Immature natural killer cell (primary cell): ENCODE results near the gene C16orf74. TPM values are rescaled to one million over a fixed set of nuclear protein-coding genes. Genes with fewer than 3 reads are reported as not detected.
A peak's percentile ranks its signal among the peaks of the same experiment; 100 is the strongest.

Source experiments
- DNase-seq, 3 donors: peaks; one replicate each; pipeline ENCODE4 v3.0.0; 2022; ENCODE audit warnings: mixed read lengths in 1 of 3
- H3K27ac Mint-ChIP-seq, 6 donors: one replicate each; pipeline ENCODE4 v1.8.0; 2020; ENCODE audit warnings: mixed read lengths in 6 of 6, mild to moderate bottlenecking in 5 of 6, inconsistent platforms in 4 of 6, moderate library complexity in 3 of 6
- H3K27me3 Mint-ChIP-seq, 3 donors: one replicate each; pipeline ENCODE4 v1.8.0; 2020 to 2021; ENCODE audit warnings: low read depth in 3 of 3, mild to moderate bottlenecking in 3 of 3, mixed read lengths in 3 of 3, moderate library complexity in 3 of 3, inconsistent platforms in 1 of 3
- H3K36me3 Mint-ChIP-seq, 3 donors: one replicate each; pipeline ENCODE4 v1.8.0; 2020; ENCODE audit warnings: mixed read lengths in 3 of 3, inconsistent platforms in 2 of 3, mild to moderate bottlenecking in 2 of 3
- H3K4me1 Mint-ChIP-seq, 2 donors: one replicate each; pipeline ENCODE4 v1.8.0; 2020; ENCODE audit warnings: inconsistent platforms in 2 of 2, mild to moderate bottlenecking in 2 of 2, mixed read lengths in 2 of 2, moderate library complexity in 1 of 2
- H3K4me3 Mint-ChIP-seq, 5 donors: one replicate each; pipeline ENCODE4 v1.8.0; 2020; ENCODE audit warnings: mild to moderate bottlenecking in 5 of 5, mixed read lengths in 5 of 5, inconsistent platforms in 3 of 5, moderate library complexity in 3 of 5
- H3K9me3 Mint-ChIP-seq, 6 donors: one replicate each; pipeline ENCODE4 v1.8.0; 2020; ENCODE audit warnings: mild to moderate bottlenecking in 6 of 6, mixed read lengths in 6 of 6, inconsistent platforms in 4 of 6, moderate library complexity in 3 of 6
- polyA plus RNA-seq, 3 donors: library from polyadenylated mRNA; unstranded; fragments of 300-500 nt; fragmentation: Illumina TruSeq; gene quantifications; one replicate each; pipeline ENCODE4 v1.2.3, GENCODE V29; 2021

C16orf74 gene
- polyA plus RNA-seq, 3 donors from 2014 or later, result 5.0 to 9.0 (median 7.4) TPM

DNA sequence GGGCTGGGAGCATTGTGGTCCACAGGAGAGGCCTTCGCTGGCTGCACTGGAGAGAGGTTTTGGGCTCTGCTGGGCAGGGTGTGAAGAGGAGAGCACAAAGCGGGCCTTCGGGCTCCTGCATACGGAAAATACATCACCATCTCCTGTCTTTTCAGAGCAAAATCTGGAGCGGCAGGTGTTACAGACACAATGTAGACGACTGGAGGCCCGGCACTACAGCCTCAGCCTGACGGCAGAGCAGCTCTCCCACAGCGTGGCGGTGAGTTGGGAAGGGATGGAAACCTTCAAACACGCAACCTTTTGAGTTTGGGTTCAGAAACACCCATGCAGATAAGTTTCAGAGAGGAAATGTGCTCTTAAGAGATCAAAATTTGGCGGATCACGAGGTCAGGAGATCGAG lies 80.1 kb downstream of the C16orf74 start:
- Mint-ChIP-seq H3K9me3 (no peaks in the 10 kb centered on the region), H3K4me1 (no peaks in the 10 kb centered on the region), H3K27me3 (peaks cover 2 to 11% (median 6%) of the 10 kb centered on the region in 3 donors), H3K36me3 (peaks cover 16 to 62% (median 33%) of the 10 kb centered on the region in 3 donors), H3K27ac (peak overlapping the region in 2 of 6 donors; percentile 43 to 60), H3K4me3 (no peak overlapping the region)
- no peak for DNase-seq

DNA sequence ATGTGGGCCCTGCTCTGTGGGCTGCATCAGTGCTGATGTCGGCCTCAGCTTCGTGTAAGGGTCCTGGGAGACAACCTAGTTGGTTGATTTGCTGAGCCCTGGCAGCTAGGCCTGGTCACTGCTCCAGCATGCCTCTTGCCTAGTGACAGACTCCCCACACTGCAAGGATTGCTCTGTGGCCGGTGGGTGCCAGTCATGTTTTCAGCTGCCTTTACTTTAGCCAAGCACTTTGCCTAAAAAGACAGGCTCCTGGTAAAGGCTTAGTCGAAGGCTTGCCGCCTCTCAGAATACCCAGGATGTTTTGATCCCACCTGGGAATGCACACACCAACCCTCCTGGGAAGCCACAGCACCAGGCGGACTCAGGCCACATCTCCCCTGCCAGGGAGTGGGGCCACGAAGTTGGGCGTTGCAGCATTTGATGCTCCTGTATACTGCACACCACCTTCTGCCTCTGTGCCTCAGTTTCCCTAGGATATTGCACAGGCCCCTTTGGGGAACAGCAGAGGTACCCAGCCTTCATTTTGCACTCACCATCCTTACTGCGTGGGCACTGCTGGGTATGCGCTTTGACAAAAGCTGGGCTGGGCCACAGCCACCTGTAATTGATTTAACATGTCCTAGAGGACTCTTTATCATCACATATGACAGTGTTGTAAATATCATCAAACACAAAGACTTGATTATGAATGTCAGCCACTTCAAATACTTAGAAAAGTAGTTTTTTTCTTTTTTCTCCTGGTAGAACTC lies 82.0 kb downstream of the C16orf74 start:
- H3K27ac Mint-ChIP-seq, result no peak overlapping the region
- H3K9me3 Mint-ChIP-seq, result no peaks in the 10 kb centered on the region
- peaks cover 2 to 12% (median 11%) of the 10 kb centered on the region in 3 donors for H3K27me3 Mint-ChIP-seq
- H3K4me3 Mint-ChIP-seq, result no peak overlapping the region
- DNase-seq, result no peak
- peaks cover 18 to 59% (median 32%) of the 10 kb centered on the region in 3 donors for H3K36me3 Mint-ChIP-seq
- no peaks in the 10 kb centered on the region for H3K4me1 Mint-ChIP-seq

DNA sequence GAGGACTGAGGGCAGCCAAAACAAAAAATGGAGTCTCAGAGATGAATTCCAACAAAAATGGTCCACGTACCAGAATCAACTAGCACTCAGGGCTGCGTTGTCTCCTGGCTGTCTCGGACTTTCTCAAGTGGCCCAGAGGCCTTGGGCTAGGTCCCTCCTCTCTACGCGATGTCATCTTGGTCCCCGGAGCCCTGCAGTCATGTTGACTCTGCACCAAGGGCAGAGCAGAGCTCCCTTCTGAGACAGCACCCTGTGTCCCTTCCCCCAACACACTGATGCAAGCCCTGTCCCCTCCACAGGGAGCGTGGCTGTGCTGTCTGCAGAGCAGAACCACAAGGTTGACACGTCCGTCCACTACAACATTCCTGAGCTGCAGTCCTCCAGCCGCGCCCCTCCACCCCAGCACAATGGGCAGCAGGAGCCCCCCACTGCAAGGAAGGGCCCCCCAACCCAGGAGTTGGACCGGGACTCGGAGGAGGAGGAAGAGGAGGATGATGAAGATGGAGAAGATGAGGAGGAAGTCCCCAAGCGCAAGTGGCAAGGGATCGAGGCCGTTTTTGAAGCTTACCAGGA lies 83.0 kb downstream of the C16orf74 start:
- Mint-ChIP-seq H3K4me1 (no peaks in the 10 kb centered on the region), H3K9me3 (no peaks in the 10 kb centered on the region), H3K27ac (peak overlapping the region in 2 of 6 donors; percentile 43 to 58), H3K4me3 (no peak overlapping the region), H3K27me3 (peaks cover 2 to 12% (median 11%) of the 10 kb centered on the region in 3 donors), H3K36me3 (peaks cover 18 to 63% (median 32%) of the 10 kb centered on the region in 3 donors)
- no peak for DNase-seq

DNA sequence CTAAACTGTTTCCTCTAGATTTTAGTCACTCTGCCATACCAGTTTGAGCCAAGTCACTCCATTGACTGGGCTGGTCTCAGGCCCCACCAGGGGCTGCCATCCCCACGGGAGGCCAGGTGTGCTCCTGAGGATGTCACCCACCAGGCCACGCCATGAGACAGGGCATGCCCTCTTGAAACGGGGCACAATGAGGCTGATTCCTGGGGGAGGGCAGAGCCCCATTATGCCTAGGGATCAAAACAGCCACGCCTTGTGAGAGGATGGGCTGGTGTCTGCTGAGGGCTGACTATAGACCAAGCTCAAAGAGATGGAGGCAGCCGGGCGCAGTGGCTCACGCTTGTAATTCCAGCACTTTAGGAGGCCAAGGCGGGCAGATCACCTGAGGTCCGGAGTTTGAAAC lies 83.6 kb downstream of the C16orf74 start:
- H3K27ac Mint-ChIP-seq, result peak overlapping the region in 1 of 6 donors; percentile 58
- peaks cover 18 to 61% (median 32%) of the 10 kb centered on the region in 3 donors for H3K36me3 Mint-ChIP-seq
- H3K27me3 Mint-ChIP-seq, result peaks cover 0 to 14% (median 11%) of the 10 kb centered on the region in 3 donors
- no peak for DNase-seq
- no peaks in the 10 kb centered on the region for H3K9me3 Mint-ChIP-seq
- no peaks in the 10 kb centered on the region for H3K4me1 Mint-ChIP-seq
- no peak overlapping the region for H3K4me3 Mint-ChIP-seq

DNA sequence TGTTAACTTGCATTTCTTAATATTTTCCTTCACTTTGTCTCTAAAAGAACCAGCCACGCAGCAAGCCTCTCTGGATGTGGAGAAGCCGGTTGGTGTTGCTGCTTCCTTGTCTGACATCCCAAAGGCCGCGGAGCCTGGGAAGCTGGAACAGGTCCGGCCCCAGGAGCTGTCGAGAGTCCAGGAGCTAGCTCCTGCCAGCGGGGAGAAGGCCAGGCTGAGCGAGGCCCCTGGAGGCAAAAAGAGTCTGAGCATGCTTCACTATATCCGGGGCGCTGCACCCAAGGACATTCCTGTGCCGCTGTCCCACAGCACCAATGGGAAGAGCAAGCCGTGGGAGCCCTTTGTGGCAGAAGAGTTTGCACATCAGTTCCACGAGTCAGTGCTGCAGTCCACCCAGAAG lies 85.0 kb downstream of the C16orf74 start:
- Mint-ChIP-seq H3K27me3 (peaks cover 0 to 11% (median 9%) of the 10 kb centered on the region in 3 donors), H3K27ac (peak overlapping the region in 3 of 6 donors; percentile 30 to 67 (median 34)), H3K4me1 (no peaks in the 10 kb centered on the region), H3K36me3 (peaks cover 15 to 57% (median 28%) of the 10 kb centered on the region in 3 donors), H3K4me3 (no peak overlapping the region), H3K9me3 (no peaks in the 10 kb centered on the region)
- no peak for DNase-seq

DNA sequence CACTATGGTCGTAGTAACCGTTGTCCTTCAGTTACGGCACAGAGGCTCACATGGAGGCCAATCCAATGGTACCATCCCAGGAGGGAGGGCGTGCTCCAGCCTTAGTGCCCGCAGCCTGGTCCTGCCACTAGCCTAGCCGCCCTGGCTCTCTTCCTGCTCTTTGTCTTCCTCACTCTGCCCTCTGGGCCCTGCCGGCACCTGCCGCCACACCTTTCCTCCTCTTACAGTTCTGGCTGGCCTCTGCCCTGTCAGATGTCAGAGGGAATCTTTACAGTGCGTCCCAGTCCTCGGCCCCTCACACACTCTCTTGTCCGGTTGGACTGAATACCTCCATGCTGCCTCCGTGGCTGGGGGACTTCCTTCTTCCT lies 85.5 kb downstream of the C16orf74 start:
- Mint-ChIP-seq H3K27me3 (peaks cover 0 to 11% (median 7%) of the 10 kb centered on the region in 3 donors), H3K36me3 (peaks cover 14 to 51% (median 25%) of the 10 kb centered on the region in 3 donors), H3K4me1 (no peaks in the 10 kb centered on the region), H3K27ac (peak overlapping the region in 3 of 6 donors; percentile 30 to 51 (median 37)), H3K4me3 (no peak overlapping the region), H3K9me3 (no peaks in the 10 kb centered on the region)
- no peak for DNase-seq

DNA sequence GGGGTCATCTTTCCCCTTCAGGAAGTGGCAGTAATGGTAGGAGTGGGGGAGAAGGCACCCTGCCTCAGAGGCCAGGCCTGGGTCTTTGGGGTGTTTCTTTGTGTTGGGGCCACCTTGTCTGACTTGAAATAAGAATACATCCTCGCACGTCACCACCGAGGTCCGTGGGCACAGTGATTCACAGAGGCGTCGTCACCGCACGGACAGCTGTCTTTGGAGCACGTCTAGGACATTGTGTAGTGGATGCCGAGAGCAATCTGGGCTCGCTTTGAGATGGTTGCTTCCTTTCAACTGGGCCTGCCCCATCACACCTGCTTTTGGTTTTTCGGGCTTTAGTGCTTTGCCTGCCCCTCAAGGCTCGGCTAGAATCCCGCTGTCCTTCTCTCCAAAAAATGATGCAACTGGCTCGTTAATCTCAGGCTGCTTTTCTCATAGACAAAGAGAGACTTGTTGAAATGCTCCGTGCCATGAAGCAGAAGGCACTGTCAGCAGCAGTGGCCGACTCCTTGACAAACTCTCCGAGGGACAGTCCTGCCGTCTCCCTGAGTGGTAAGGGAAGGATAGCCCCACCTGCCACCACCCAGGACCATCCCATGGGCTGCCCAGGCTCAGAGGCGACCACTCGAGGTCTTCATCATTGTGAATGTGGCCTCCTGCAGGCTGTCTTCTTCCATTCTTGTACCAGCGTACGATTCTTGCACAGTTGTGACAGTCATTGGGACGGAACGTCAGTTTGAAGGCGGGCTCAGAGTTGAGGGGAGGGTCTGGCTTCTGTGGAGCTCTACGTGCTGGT lies 86.1 kb downstream of the C16orf74 start:
- Mint-ChIP-seq H3K27ac (peak overlapping the region in 2 of 6 donors; percentile 10 to 37), H3K9me3 (no peaks in the 10 kb centered on the region), H3K36me3 (peaks cover 11 to 46% (median 23%) of the 10 kb centered on the region in 3 donors), H3K27me3 (peaks cover 0 to 11% (median 7%) of the 10 kb centered on the region in 3 donors), H3K4me1 (peaks cover under 1 to 2% of the 10 kb centered on the region in 2 donors), H3K4me3 (no peak overlapping the region)
- DNase-seq, result no peak

DNA sequence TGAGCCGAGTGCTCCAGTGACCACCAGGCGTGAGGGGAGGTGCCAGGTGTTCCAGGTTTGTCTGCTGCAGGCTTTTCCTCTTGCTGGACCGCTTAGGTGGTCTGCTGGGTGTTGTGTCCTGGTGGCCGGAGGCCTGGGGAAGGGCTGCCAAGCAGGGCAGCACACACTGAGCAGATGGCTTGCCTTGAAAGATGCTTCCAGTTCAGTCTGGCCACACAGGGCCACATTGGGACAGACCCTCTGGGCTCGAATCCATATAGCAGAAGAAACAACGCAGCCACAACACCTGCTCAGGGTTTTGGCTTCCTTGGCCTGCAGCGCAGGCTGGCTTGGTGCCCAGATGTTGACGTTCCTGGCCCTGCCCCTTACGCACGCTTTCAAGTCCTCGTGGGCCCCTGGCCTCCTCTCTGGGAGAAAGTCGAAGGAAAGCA lies 87.0 kb downstream of the C16orf74 start:
- Mint-ChIP-seq H3K27me3 (peaks cover 0 to 8% (median 7%) of the 10 kb centered on the region in 3 donors), H3K4me3 (no peak overlapping the region), H3K9me3 (no peaks in the 10 kb centered on the region), H3K36me3 (peaks cover 7 to 42% (median 17%) of the 10 kb centered on the region in 3 donors), H3K27ac (peak overlapping the region in 1 of 6 donors; percentile 28), H3K4me1 (peaks cover 4 to 10% of the 10 kb centered on the region in 2 donors)
- DNase-seq, result no peak

DNA sequence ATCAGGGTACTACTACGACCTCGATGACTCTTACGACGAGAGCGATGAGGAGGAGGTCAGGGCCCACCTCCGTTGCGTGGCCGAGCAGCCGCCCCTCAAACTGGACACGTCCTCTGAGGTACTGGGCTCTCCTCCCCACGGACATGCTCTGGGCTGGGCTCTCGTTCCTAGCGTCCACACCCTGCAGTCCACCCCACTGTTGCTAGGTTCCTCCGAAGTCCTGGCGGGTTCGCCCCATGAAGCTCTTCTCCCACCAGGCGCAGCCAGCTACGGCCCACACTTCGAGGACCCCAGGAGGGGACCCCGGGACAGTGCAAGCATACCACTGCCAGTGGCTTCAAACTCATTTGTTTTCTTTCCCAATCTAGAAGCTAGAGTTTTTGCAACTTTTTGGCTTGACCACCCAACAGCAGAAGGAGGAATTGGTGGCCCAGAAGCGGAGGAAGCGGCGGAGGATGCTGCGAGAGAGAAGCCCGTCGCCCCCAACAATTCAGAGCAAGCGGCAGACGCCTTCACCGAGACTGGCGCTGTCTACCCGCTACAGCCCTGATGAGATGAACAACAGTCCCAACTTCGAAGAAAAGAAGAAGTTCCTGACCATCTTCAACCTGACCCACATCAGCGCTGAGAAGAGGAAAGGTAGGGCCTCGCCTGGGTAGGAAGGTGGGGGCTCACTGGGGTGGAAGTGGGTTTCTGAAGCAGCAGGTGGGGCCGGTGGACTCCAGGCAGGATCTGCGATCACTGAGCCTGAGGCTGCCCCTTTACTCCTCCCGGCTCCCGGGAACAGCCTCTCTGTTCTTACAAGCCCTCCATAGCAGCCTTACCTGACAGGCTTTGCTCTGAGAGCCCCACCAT lies 87.7 kb downstream of the C16orf74 start:
- H3K27me3 Mint-ChIP-seq, result peaks cover 0 to 8% (median 7%) of the 10 kb centered on the region in 3 donors
- no peaks in the 10 kb centered on the region for H3K9me3 Mint-ChIP-seq
- no peak overlapping the region for H3K4me3 Mint-ChIP-seq
- H3K27ac Mint-ChIP-seq, result peak overlapping the region in 1 of 6 donors; percentile 28
- DNase-seq, result no peak
- peaks cover 7 to 43% (median 17%) of the 10 kb centered on the region in 3 donors for H3K36me3 Mint-ChIP-seq
- peaks cover 4 to 10% of the 10 kb centered on the region in 2 donors for H3K4me1 Mint-ChIP-seq

DNA sequence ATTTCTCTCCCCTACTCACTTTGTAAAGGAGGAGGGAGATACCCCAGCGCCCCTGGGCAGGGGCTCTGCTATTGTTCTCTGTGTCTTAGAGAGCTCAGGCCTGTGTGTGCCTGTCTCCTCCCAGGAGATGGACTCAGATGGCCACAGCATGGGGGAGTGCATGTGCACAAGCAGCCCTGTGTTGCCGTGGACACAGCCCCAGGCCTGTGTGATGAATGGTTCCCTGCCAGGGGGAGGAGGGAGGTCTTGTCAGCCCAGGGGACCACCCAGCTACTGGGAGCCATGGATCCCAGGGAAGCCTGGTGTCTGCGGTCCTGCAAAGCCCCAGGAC lies 88.4 kb downstream of the C16orf74 start:
- no peak for DNase-seq
- Mint-ChIP-seq H3K36me3 (peaks cover 7 to 46% (median 21%) of the 10 kb centered on the region in 3 donors), H3K4me3 (no peak overlapping the region), H3K9me3 (no peaks in the 10 kb centered on the region), H3K4me1 (peaks cover 5 to 10% of the 10 kb centered on the region in 2 donors), H3K27me3 (peaks cover 2 to 9% (median 7%) of the 10 kb centered on the region in 3 donors), H3K27ac (peak overlapping the region in 2 of 6 donors; percentile 65 to 67)

DNA sequence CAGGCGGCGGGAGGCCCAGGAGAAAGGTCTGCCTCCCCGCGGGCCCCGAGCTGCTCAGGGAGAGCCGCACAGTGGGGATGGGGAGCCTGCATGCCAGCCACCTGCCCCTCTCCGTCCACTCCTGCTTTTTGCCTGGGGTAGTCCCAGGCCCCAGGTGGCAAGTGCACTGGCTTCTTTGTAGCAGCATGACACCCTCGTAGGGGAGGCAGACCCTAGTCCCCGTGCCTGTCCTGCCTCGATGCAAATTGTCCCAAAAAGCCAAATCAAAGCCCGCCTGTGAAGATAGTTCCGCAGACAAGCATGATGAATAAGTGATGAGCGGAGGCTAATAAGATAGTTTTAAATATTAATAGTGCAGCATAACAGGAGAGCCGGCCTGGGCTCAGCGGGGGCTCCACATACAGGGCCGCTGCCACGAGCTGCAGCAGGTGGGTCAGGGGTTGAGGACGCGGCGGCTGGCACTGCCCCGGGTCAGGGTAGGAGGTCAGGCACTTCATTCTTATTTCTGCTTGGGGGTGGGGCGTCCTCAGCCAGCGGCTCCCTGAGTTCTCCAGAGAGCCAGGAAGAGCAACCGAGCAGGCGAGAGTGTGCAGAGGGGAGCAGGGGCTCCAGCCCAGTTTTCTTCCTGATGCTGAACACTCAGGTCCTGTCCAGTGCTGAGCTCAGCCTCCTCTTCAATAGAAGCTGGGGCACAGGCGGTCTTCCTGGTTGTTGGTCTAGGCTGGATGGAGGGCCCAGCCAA lies 89.0 kb downstream of the C16orf74 start:
- Mint-ChIP-seq H3K27ac (no peak overlapping the region), H3K27me3 (peaks cover 4 to 7% (median 7%) of the 10 kb centered on the region in 3 donors), H3K36me3 (peaks cover 7 to 46% (median 22%) of the 10 kb centered on the region in 3 donors), H3K4me1 (peaks cover 5 to 10% of the 10 kb centered on the region in 2 donors), H3K4me3 (no peak overlapping the region), H3K9me3 (no peaks in the 10 kb centered on the region)
- DNase-seq, result no peak

DNA sequence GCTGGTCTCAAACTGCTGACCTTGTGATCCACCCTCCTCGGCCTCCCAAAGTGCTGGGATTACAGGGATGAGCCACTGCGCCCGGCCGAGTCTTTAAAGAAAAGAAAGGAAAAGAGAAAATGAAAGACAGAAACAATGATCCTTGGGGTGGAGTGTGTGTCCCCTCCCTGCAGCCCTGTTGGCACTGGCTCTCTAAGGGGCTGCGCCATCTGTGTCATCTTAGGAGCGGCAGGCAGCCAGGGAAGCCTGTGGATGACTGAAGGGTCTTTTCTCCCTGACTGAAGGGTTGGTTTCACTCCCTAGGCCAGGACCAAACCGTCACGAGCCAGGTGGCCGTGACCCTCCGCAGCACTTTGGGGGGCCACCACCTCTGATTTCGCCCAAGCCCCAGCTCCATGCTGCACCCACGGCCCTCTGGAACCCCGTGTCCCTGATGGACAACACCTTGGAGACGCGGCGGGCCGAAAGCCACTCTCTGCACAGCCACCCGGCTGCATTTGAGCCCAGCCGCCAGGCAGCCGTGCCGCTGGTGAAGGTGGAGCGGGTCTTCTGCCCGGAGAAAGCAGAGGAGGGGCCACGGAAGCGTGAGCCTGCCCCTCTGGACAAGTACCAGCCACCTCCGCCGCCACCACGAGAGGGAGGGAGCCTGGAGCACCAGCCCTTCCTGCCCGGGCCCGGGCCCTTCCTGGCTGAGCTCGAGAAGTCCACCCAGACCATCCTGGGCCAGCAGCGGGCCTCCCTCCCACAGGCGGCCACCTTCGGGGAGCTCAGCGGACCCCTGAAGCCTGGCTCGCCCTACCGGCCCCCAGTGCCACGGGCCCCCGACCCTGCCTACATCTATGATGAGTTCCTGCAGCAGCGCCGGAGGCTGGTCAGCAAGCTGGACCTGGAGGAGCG lies 89.8 kb downstream of the C16orf74 start:
- Mint-ChIP-seq H3K36me3 (peaks cover 7 to 38% (median 18%) of the 10 kb centered on the region in 3 donors), H3K27me3 (peaks cover 4 to 9% (median 7%) of the 10 kb centered on the region in 3 donors), H3K4me3 (no peak overlapping the region), H3K27ac (no peak overlapping the region), H3K9me3 (no peaks in the 10 kb centered on the region), H3K4me1 (peaks cover 5 to 10% of the 10 kb centered on the region in 2 donors)
- no peak for DNase-seq
